Measurements from ENCODE around the gene TGFA. TPM values are rescaled to one million over a fixed set of nuclear protein-coding genes. Genes with fewer than 3 reads are reported as not detected.

The TGFA gene
- total RNA-seq, 1 donor from 2014 or later: 1.1 TPM

DNA sequence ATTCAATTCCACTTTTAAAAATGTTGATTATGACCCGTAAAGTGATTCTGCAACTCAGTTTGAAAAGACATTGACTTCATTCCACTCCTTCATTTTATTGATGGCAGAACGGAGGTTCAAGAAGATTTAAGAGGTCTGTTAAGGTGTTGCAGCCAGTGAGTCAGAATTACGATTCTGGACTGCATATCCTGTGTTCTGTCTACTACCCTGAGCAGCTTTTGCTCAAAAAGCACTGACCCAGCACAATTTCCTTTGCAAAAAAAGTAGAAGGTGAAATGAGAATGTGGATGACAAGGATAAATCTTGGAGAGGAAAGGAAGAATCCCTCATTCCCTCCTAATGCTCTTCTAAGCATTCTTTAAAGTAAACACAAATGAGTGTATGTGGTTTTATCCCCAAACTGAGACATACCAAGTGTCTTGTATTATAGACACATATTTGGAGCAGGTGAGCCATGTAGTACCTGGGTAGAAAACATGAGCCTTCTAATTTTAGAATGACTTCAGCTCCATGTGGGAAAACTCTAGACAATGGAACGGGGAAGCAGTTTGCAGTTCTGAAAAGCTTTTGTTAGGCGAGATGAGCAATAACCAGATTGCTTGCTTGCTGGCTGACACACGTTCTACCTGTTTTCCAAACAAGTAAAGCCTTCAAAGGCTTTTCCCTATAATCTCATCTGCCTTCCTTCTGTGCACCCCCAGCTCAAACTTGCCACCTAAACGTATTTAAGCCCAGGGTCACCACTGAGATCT, 44.7 kb downstream of the TGFA start:
- Histone ChIP-seq H3K4me3 (no peak overlapping the region), H3K27me3 (ENCODE audit: low read depth) (peaks cover 13% of the 10 kb centered on the region), H3K4me1 (no peaks in the 10 kb centered on the region), H3K36me3 (no peaks in the 10 kb centered on the region), H3K9me3 (replicated peaks) (no peaks in the 10 kb centered on the region), H3K27ac (replicated peaks) (no peak overlapping the region)
- intact Hi-C loops (cut with micrococcal nuclease): no loop called here
- TF ChIP-seq, protein P1, sequence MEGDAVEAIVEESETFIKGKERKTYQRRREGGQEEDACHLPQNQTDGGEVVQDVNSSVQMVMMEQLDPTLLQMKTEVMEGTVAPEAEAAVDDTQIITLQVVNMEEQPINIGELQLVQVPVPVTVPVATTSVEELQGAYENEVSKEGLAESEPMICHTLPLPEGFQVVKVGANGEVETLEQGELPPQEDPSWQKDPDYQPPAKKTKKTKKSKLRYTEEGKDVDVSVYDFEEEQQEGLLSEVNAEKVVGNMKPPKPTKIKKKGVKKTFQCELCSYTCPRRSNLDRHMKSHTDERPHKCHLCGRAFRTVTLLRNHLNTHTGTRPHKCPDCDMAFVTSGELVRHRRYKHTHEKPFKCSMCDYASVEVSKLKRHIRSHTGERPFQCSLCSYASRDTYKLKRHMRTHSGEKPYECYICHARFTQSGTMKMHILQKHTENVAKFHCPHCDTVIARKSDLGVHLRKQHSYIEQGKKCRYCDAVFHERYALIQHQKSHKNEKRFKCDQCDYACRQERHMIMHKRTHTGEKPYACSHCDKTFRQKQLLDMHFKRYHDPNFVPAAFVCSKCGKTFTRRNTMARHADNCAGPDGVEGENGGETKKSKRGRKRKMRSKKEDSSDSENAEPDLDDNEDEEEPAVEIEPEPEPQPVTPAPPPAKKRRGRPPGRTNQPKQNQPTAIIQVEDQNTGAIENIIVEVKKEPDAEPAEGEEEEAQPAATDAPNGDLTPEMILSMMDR (IDR thresholded peaks at IDR 0.05; ENCODE audit: borderline replicate concordance): no peak
- DNase-seq: no peak

DNA sequence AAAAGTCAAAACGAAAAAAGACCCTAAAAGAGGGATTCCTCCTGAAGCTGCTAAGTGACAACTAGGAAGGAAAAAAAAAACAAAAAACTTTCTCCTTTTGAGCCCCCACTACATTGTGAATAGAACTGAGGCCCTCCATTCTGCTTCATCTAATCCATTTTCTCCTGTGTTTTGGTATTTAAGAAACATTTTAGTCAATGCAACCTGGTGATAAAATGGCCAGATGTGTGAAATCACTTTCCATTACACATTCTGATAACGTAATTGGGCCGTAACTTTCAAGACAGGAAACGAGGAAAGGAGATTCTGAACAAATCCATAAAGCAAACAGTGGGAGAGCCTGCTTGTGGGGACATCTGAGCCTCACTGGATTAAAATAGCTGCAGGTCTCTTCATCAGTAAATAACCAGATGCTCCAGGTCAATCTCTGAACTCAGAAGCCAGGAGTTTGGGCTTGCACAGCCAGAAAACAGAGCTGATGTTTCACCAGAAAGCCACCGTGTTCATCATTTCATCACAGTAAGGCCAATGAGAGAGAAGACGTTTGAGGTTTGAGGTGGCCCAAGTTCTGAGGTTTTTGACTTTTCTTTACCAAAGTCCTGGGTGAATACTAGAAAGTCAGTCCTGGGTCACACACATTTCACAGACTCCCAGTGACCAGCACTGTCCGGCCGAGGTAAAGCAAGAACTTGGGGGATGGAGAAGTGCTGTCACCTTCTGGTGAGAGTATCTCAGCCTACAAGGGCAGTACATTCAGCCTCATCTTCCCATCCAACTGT, 47.8 kb downstream of the TGFA start:
- H3K4me1 ChIP-seq: no peaks in the 10 kb centered on the region

GRCh38 chr2:70504750-70505149, 48.9 kb downstream of the TGFA start:
- TF ChIP-seq, protein P1 (IDR thresholded peaks at IDR 0.05; ENCODE audit: borderline replicate concordance): no peak
- H3K27ac ChIP-seq (replicated peaks): no peak overlapping the region
- H3K4me1 ChIP-seq: no peaks in the 10 kb centered on the region
- DNase-seq: no peak
- H3K27me3 ChIP-seq (ENCODE audit: low read depth): peaks cover 29% of the 10 kb centered on the region
- H3K9me3 ChIP-seq (replicated peaks): no peaks in the 10 kb centered on the region
- H3K4me3 ChIP-seq: no peak overlapping the region
- no peaks in the 10 kb centered on the region for H3K36me3 ChIP-seq
- intact Hi-C loops (cut with micrococcal nuclease): no loop called here

More for the DNA sequence above, 47.8 kb downstream of the TGFA start:
- H3K27ac ChIP-seq (replicated peaks): no peak overlapping the region
- intact Hi-C loops (cut with micrococcal nuclease): no loop called here
- TF ChIP-seq, protein P1 (IDR thresholded peaks at IDR 0.05; ENCODE audit: borderline replicate concordance): no peak
- no peak overlapping the region for H3K4me3 ChIP-seq
- no peak for DNase-seq
- H3K27me3 ChIP-seq (ENCODE audit: low read depth): peaks cover 29% of the 10 kb centered on the region
- no peaks in the 10 kb centered on the region for H3K36me3 ChIP-seq
- no peaks in the 10 kb centered on the region for H3K9me3 ChIP-seq (replicated peaks)

DNA sequence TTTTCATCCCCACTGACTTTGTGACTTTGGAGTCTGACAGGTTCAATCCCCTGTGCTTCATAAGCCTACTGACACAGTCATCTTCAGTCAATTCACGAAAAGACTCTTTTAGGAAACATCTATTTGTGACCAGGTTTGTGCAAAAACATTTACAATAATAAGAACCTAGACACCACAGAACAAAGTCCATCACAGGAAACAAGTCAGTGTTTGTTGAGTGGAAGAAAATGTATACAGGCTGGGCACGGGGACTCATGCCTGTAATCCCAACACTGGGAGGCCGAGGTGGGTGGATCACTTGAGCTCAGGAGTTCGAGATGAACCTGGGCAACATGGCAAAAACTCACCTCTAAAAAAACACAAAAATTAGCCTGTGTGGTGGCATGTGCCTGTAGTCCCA, 49.7 kb downstream of the TGFA start:
- no peak for DNase-seq
- Histone ChIP-seq H3K27ac (replicated peaks) (no peak overlapping the region), H3K27me3 (ENCODE audit: low read depth) (peaks cover 30% of the 10 kb centered on the region), H3K4me3 (no peak overlapping the region), H3K36me3 (no peaks in the 10 kb centered on the region), H3K9me3 (replicated peaks) (no peaks in the 10 kb centered on the region), H3K4me1 (no peaks in the 10 kb centered on the region)
- intact Hi-C loops (cut with micrococcal nuclease): no loop called here
- TF ChIP-seq, protein P1 (IDR thresholded peaks at IDR 0.05; ENCODE audit: borderline replicate concordance): no peak

GRCh38 chr2:70501728-70502127, 51.9 kb downstream of the TGFA start:
- H3K9me3 ChIP-seq (replicated peaks): no peaks in the 10 kb centered on the region
- DNase-seq: no peak
- H3K36me3 ChIP-seq: no peaks in the 10 kb centered on the region
- no peak overlapping the region for H3K27ac ChIP-seq (replicated peaks)
- intact Hi-C loops (cut with micrococcal nuclease): no loop called here
- TF ChIP-seq, protein P1 (IDR thresholded peaks at IDR 0.05; ENCODE audit: borderline replicate concordance): no peak
- H3K4me3 ChIP-seq: no peak overlapping the region
- H3K27me3 ChIP-seq (ENCODE audit: low read depth): peaks cover 34% of the 10 kb centered on the region
- no peaks in the 10 kb centered on the region for H3K4me1 ChIP-seq
